KOPT-K1 (cell line): ENCODE measurements around the gene RNF166.

ENCODE experiments used
- H3K27ac ChIP-seq: fragments of 200-600 bp; sonication (generic); 2 replicates; pipeline ENCODE4 v1.5.1; 2016; ENCODE audit warnings: antibody characterized with exemption, mild to moderate bottlenecking, low read depth, low read length; ENCODE audit not compliant: poor library complexity, severe bottlenecking
- H3K36me3 ChIP-seq: fragments of 200-600 bp; sonication (generic); 2 replicates; pipeline ENCODE4 v1.5.1; 2017; ENCODE audit warnings: antibody characterized with exemption, mild to moderate bottlenecking, low read length, moderate library complexity; ENCODE audit not compliant: insufficient read depth
- H3K9me3 ChIP-seq: fragments of 200-600 bp; sonication (generic); 2 replicates; pipeline ENCODE4 v1.5.1; 2017; ENCODE audit warnings: antibody characterized with exemption, low read length, mild to moderate bottlenecking; ENCODE audit not compliant: insufficient read depth, poor library complexity, severe bottlenecking

RNF166 gene

DNA sequence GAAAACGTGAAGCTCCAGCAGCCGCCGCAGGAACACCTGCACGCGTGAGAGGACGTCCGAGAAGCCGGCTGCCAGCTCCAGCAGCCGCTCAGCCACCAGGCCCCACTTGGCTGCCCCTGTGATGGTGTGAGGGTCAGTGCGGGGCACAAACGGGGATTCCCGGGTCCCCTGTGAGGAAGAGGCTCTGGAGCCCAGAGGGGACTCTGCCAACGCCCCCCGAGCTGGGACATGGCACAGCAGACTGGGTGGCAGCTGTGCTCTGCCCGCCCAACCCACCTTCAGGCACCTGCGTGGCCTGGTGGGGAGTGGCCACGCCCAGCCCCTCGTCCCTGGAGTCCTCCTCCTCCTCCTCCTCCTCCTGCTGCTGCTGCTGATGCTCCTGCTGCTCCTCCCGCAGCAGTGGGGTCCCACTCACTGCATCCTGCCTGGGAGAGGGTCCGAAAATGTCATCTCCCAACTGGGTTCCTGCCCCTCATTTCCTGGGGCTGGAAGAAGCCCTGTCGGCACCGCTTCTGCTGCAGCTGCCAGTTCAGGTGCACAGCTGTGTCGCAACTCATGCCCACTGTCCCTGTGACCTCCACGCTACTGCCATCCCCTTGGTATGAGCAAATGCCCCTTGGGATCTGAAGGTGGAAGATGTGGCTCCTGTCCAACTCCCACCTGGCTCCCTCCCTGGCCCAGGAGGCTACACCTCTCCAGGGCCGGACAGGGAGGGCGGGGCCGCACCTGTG is 27.6 kb upstream of the RNF166 start:
- H3K9me3 ChIP-seq, result no peaks in the 10 kb centered on the region
- H3K36me3 ChIP-seq, result peaks cover 91% of the 10 kb centered on the region
- no peak overlapping the region for H3K27ac ChIP-seq

DNA sequence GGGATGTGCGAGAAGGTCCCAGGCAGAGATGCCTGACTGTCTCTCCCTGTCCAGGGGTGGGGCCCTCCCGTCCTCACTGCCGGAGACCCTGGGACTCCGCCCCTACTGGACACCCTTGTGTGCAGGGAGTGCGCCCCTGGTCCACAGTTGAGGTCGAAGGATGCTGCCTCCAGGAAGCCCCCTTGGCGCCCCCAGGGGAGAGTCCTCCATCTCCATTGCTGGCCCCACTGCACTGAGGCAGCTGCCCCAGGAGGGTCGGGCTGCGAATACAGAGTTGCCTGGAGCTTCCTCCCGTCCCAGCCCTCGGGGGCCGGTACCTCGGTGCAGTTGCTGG is 26.7 kb upstream of the RNF166 start:
- Histone ChIP-seq H3K36me3 (peaks cover 85% of the 10 kb centered on the region), H3K9me3 (no peaks in the 10 kb centered on the region), H3K27ac (no peak overlapping the region)

DNA sequence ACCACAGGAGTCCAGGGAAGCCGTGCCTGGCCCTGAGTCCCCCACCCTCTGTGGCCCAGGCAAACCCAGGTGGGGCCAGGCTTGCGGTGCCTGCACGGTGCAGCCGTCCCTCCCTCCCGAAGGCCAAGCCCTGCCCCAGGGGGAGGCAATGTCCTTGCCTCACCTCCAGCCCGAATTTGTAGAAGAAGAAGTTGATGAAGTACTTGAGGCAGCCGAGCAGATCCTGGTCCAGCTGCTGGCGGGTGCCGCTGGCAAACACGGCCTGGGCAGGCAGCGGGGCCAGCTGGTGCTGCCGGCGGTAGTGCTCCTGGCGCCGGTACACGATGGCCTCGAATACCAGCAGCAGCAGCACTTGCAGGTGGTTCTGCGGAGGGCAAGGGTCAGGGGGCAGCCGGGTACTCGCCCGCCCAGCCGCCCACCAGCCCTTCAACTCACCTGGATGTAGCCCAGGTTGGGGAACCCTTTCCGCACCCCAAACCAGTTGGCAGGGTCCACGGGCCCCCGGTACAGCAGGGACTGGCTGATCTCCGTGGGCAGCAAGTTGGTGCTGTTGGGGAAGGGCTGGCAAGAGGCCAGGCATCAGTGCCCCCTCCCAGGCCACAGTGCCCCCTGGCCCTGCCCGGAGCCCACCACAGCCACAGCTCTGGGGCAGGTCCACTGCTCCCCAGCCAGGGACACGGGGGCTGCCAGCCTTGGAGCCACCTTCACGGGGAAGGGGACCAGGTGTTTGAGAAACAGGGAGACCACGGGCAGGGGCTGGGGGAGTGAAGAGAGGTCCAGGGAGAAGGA is 26.2 kb upstream of the RNF166 start:
- H3K27ac ChIP-seq, result no peak overlapping the region

DNA sequence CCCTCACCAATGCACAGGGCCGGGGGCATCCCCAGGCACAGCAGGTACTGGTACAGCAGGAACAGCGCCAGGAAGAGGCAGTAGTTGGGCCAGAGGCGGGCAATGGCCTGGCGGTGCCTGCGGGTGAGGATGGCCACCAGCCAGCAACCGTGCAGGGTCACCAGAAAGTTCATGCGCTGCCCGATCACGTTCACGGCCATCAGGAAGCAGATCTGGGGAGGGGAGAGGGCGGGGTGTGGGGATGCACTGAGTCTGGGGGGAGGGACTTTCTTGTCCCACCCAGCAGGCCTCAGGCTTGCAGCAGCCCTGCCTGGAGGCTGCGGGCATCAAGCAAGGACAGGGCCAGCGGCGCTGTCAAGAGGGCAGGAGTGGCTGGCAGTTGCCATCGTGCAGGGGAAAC is 25.5 kb upstream of the RNF166 start:
- Histone ChIP-seq H3K9me3 (no peaks in the 10 kb centered on the region), H3K36me3 (peaks cover 85% of the 10 kb centered on the region), H3K27ac (no peak overlapping the region)

More for the DNA sequence above, 26.2 kb upstream of the RNF166 start:
- H3K36me3 ChIP-seq, result peaks cover 85% of the 10 kb centered on the region
- H3K9me3 ChIP-seq, result no peaks in the 10 kb centered on the region

DNA sequence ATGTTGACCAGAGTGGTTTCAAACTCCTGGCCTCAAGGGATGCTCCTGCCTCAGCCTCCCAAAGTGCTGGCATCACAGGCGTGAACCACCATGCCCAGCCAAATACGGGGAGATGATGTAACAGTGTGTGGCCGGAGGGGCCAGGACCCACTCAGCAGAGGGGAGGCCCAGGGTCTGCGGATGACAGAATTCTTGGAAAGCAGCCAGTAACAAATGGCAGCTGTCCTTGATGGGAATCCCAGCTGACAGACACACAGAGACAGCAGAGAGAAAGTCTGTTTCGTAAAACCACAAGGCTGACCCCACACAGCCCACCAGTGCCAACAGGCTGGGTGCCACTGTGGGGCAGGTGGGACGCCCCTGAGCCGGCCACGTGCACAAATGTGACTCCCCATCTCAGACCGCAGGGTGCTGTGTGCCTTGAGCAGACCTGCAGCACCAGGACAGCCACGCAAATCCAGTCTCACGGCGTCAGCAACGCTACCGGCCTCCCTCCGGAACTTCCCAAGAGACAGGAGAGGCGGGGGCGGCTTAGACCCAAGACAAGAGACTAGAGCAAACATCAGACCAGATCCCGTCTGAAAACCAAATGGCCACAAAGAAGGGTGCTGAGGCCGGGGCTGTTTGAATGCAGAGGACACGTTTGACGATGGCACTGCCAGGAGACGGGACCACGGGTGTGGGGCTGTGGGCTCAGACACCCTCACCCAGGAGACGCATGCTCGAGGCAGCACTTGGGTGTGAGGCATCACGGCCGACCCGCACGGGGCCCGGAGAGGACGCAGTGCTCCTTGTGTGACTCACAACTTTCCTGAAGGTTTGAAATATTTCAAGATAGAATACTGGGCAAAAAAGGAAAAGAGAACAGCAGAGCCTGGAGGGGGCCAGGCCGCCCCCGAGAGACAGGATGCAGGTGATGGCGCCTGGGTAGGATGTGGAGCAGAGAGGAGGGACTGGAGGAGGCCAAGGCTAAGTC is 24.7 kb upstream of the RNF166 start:
- Histone ChIP-seq H3K27ac (no peak overlapping the region), H3K36me3 (peaks cover 86% of the 10 kb centered on the region), H3K9me3 (no peaks in the 10 kb centered on the region)

DNA sequence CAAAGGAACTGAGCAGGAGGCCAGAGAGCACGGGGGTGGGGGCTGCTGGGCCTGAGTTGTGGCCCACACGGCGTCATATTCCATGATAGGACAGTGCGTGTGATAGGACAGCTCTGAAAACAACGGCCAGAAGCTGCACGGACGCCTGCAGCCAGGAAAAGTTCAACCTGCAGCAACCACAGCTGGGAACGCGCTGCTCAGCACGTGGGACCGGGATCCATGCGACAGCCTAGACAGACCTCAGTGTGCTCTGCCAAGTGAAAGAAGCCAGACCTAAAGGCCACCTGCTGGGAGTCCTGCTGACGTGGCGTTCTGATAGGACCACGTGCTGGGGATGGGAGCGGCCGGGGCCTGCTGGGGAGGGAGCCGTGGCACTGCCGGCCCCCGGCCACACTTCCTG is 21.7 kb upstream of the RNF166 start:
- Histone ChIP-seq H3K27ac (no peak overlapping the region), H3K36me3 (peaks cover 86% of the 10 kb centered on the region)

DNA sequence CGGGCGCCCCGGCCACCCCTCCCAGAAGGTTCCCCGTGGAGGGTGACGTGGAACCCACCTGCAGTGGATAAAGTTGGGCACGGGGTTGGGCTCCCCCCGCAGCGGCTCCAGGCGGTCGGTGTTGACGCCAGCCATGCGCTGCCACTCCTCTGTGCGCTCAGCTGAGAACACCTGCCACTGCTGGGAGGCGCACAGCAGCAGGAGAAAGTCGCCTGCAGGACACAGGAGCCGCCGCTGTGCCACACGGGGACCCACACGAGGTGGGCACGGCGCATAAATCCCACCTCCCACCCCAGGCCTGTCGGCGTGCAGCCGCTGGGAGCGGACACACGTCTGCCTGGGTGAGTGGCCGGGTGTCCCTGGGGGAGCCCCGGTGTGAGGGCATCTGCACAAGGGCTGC is 20.8 kb upstream of the RNF166 start:
- no peaks in the 10 kb centered on the region for H3K9me3 ChIP-seq
- peaks cover 86% of the 10 kb centered on the region for H3K36me3 ChIP-seq
- no peak overlapping the region for H3K27ac ChIP-seq

More for the DNA sequence above, 21.7 kb upstream of the RNF166 start:
- no peaks in the 10 kb centered on the region for H3K9me3 ChIP-seq

DNA sequence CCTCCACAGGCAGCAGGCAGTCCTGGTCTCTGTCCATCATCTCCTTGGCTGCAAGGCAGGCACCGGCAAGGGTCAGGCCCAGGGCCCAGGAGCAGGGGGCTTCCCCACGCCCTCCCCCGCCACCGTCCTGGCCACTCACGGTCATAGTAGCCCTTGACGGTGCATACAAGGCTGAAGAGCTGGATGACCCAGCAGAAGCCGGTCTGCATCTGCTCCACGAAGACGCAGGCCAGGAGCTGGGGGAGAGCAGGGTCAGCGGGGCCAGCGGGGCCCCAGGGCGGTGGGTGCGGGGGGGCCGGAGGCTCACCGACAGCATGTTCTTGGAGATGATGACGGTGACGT is 20.2 kb upstream of the RNF166 start:
- Histone ChIP-seq H3K36me3 (peaks cover 86% of the 10 kb centered on the region), H3K27ac (no peak overlapping the region)

DNA sequence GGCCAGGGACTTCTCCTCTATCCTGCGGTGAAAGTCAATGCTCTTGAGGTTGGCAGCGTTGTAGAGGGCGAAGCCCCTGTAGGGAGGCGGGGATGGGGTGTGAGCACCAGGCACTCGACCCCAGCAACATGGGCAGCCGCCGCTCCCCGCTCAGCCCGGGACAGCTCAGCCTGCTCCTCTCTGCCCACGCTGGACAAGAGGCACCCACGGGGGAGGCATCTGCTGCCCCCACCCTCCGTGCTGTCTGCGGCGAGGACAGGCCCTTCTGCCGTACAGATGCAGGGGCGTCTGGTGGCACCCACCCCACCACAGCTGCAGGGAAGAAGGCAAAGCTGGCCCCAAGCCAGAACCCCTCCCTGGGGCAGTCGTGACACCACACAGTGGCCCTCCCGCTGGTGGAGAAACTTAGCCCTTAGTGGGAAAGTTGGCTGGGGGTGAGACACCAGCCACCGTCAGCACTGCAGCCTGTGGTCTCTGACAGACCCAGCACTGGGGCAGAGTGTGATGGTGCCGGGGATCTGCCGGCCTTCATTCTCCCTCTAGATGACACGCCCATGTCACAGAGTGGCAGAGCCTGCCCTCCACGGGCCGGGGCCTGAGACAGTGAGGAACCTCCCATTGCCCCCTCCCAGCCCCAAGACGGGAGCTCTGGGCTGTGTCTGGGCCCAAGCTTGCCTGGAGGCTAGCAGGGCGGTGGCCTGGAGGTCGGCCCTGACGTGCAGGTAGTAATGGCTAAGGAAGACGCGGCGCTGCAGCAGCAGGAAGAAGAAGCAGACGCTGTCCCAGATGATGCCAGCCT is 19.6 kb upstream of the RNF166 start:
- H3K36me3 ChIP-seq, result peaks cover 86% of the 10 kb centered on the region
- H3K9me3 ChIP-seq, result no peaks in the 10 kb centered on the region

More for the DNA sequence above, 20.2 kb upstream of the RNF166 start:
- H3K9me3 ChIP-seq, result no peaks in the 10 kb centered on the region

DNA sequence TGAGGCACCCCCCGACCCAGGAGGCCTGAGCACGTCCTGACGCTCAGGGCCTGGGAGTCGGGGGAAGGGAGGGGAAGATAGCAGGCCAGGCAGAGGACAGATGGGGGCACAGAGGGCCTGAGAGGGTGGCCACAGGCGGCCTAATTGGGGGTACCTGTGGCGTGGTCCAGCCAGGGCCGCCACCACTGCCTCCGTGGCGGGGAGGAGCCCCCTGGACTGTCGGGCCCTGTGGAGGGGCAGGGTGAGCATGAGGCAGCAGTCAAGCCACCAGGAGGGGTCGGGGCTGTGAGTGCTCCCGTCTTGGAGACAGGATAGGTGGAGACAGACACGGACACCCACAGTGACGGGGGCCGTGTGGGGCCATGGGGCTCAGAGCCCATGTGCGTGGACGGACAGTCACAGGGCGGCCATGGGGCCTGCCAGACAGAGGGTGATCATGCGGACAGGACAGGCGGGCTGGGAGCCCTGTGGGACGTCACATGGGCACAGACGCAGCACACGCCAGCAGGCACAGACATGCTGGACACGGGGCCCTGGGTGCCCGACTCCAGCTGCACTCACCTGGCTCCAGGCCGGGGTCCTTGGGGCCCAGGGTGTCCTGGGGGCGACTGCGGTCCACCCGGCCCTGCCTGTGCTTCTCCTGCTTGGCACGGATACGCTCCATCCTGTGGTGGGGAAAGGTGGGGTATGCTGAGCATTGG is 18.8 kb upstream of the RNF166 start:
- Histone ChIP-seq H3K9me3 (no peaks in the 10 kb centered on the region), H3K36me3 (peaks cover 87% of the 10 kb centered on the region), H3K27ac (no peak overlapping the region)

More for the DNA sequence above, 19.6 kb upstream of the RNF166 start:
- no peak overlapping the region for H3K27ac ChIP-seq

DNA sequence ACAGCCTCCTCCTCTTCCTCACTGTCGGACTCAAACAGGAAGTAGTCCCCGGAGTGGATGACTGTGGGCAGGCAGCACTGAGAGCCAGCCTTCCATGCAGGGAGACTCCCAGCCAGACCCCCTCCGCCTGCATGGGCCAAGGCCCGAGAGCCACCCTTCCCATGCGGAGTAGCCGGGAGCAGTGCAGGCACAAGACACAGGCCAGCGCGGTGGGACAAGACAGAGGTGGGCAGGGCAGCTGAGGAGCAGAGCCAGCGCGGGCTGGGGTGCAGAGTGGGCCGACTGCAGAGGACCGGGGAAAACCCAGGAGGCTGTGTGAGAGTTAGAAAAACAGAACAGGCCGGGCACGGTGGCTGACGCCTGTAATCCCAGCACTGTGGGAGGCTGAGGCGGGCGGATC is 17.7 kb upstream of the RNF166 start:
- Histone ChIP-seq H3K27ac (no peak overlapping the region), H3K9me3 (no peaks in the 10 kb centered on the region), H3K36me3 (peaks cover 93% of the 10 kb centered on the region)

DNA sequence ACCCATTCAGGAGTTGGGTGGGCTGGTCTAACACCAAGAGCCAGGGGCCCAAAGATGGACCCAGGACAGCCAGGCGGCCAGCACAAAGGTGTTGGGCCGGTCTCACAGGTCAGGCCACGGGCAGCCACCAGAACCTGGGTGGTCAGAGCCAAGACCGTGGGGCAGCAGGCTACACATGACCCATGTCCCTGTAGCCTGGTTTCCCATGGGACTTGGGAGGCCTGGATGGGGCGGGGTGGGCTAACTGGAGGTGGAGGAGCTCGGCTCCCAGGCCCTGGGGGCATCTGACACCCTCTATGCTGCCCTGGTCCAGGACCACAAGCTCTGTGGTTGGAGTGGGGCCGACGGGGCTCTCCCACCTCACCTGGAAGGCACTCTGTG is 17.3 kb upstream of the RNF166 start:
- Histone ChIP-seq H3K27ac (no peak overlapping the region), H3K36me3 (peaks cover 97% of the 10 kb centered on the region), H3K9me3 (no peaks in the 10 kb centered on the region)

DNA sequence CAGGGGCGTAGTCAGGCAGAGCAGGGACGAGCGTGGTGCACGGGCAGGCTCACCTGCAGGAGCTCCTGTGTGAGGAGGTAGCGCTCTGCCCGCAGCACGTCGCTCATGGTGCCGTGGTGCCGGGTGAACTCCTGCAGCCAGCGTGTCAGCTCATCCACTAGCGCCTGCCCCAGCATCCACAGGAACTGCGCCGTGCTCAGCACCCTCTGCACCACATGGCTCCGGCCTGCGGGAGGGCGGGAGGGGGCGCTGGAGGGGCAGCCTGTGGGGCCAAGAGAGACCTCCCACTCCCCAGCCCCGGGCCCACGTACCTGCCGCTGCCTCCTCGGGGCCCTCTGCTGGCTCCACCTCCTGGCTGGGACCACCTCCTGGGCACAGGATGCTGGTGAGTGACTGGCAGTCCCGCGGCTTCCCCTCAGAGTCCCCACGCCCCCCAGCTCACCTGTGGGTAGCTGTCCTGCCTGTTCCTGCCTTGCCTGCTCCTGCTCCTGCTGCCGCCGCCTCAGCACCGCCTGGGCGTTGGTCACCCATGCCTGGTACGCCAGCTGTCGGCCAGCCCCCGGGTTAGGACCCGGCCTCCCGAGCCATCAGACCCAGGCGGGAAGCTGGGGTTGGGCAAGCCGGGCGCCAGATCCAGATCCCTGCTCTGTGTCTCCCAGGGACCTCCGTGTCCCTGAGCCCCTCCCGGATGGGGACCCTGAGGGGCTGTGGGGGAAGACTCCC is 16.7 kb upstream of the RNF166 start:
- H3K27ac ChIP-seq, result no peak overlapping the region
- peaks cover 100% of the 10 kb centered on the region for H3K36me3 ChIP-seq
- no peaks in the 10 kb centered on the region for H3K9me3 ChIP-seq
